Mesenchymal stem cell (in vitro differentiated cells and primary cell): ENCODE measurements around the gene FLT3LG.
A peak's percentile ranks its signal among the peaks of the same experiment; 100 is the strongest.

Source experiments
- DNase-seq: peaks from one replicate; pipeline ENCODE4 v3.0.0-alpha.2; 2013
- H2AFZ ChIP-seq: one replicate; pipeline ENCODE4 v1.6.1; 2013; ENCODE audit warnings: low read depth, mild to moderate bottlenecking, control low read depth, inconsistent platforms, low read length, moderate library complexity
- H2AK5ac ChIP-seq: 2 replicates; pipeline ENCODE4 v1.6.1; 2013; ENCODE audit warnings: low read length, moderate library complexity, mild to moderate bottlenecking, inconsistent platforms; ENCODE audit not compliant: severe bottlenecking
- H2BK120ac ChIP-seq: one replicate; pipeline ENCODE4 v1.6.1; 2013; ENCODE audit warnings: low read depth, mild to moderate bottlenecking, inconsistent platforms, low read length, moderate library complexity
- H2BK12ac ChIP-seq, 2 experiments: one replicate each; pipeline ENCODE4 v1.6.1; 2013; ENCODE audit warnings: inconsistent platforms in 2 of 2, low read length in 2 of 2, mild to moderate bottlenecking in 2 of 2, moderate library complexity in 2 of 2, control low read depth in 1 of 2
- H2BK15ac ChIP-seq: one replicate; pipeline ENCODE4 v1.6.1; 2013; ENCODE audit warnings: mild to moderate bottlenecking, low read depth, inconsistent platforms; ENCODE audit not compliant: poor library complexity, severe bottlenecking
- H2BK5ac ChIP-seq: 2 replicates; pipeline ENCODE4 v1.6.1; 2013; ENCODE audit warnings: low read depth, mild to moderate bottlenecking, low read length, control low read depth, inconsistent platforms; ENCODE audit not compliant: poor library complexity, severe bottlenecking
- H3K14ac ChIP-seq, 2 experiments: one replicate each; pipeline ENCODE4 v1.6.1; 2013; ENCODE audit warnings: inconsistent platforms in 2 of 2, low read length in 2 of 2, control low read depth in 1 of 2, mild to moderate bottlenecking in 1 of 2, moderate library complexity in 1 of 2
- H3K18ac ChIP-seq, 2 experiments: one replicate each; pipeline ENCODE4 v1.6.1; 2013; ENCODE audit warnings: inconsistent platforms in 2 of 2, low read length in 2 of 2, control low read depth in 1 of 2, low read depth in 1 of 2, mild to moderate bottlenecking in 1 of 2
- H3K23ac ChIP-seq, 2 experiments: one replicate each; pipeline ENCODE4 v1.6.1; 2013; ENCODE audit warnings: inconsistent platforms in 2 of 2, low read length in 2 of 2, mild to moderate bottlenecking in 2 of 2, moderate library complexity in 2 of 2, control low read depth in 1 of 2
- H3K27ac ChIP-seq: 2 replicates; pipeline ENCODE4 v1.5.1; 2013; ENCODE audit warnings: mild to moderate bottlenecking, moderate library complexity, low read length, control low read depth, inconsistent platforms; ENCODE audit not compliant: poor library complexity, severe bottlenecking
- H3K27me3 ChIP-seq, 2 experiments: 2 replicates each; pipeline versions ENCODE4 v1.6.1 to v1.7.0; 2013; ENCODE audit warnings: low read length in 2 of 2, mild to moderate bottlenecking in 2 of 2, moderate library complexity in 2 of 2, control low read depth in 1 of 2, inconsistent platforms in 1 of 2; ENCODE audit not compliant: control insufficient read depth in 1 of 2, insufficient read depth in 1 of 2
- H3K36me3 ChIP-seq, 2 experiments: 2 replicates each; pipeline versions ENCODE4 v1.6.1 to v1.7.0; 2013; ENCODE audit warnings: low read length in 2 of 2, control low read depth in 1 of 2, inconsistent platforms in 1 of 2, low read depth in 1 of 2, mild to moderate bottlenecking in 1 of 2; ENCODE audit not compliant: insufficient read depth in 2 of 2, control insufficient read depth in 1 of 2
- H3K4ac ChIP-seq, 2 experiments: one replicate each; pipeline ENCODE4 v1.6.1; 2013; ENCODE audit warnings: inconsistent platforms in 2 of 2, low read length in 2 of 2, mild to moderate bottlenecking in 2 of 2, moderate library complexity in 2 of 2, control low read depth in 1 of 2, low read depth in 1 of 2
- H3K4me1 ChIP-seq: 2 replicates; pipeline ENCODE4 v1.6.1; 2013; ENCODE audit warnings: low read depth, low read length, control low read depth; ENCODE audit not compliant: control insufficient read depth, insufficient read depth
- H3K4me2 ChIP-seq: 2 replicates; pipeline ENCODE4 v1.6.1; 2013; ENCODE audit warnings: low read length, mild to moderate bottlenecking, inconsistent platforms; ENCODE audit not compliant: poor library complexity, severe bottlenecking
- H3K4me3 ChIP-seq, 2 experiments: 2 replicates each; pipeline versions ENCODE4 v1.5.1 to v1.7.0; 2013; ENCODE audit warnings: low read length in 2 of 2, mild to moderate bottlenecking in 2 of 2, control low read depth in 1 of 2, low read depth in 1 of 2; ENCODE audit not compliant: insufficient read depth in 1 of 2
- H3K79me1 ChIP-seq: replicated peaks from 2 replicates; pipeline ENCODE4 v1.6.1; 2013; ENCODE audit warnings: mild to moderate bottlenecking, control low read depth, low read length, inconsistent platforms; ENCODE audit not compliant: poor library complexity, severe bottlenecking
- H3K9ac ChIP-seq: 2 replicates; pipeline ENCODE4 v1.7.0; 2013; ENCODE audit warnings: mild to moderate bottlenecking, low read length, moderate library complexity
- H3K9me3 ChIP-seq: 2 replicates; pipeline ENCODE4 v1.7.0; 2013; ENCODE audit warnings: mild to moderate bottlenecking, low read length; ENCODE audit not compliant: control insufficient read depth
- H4K8ac ChIP-seq: one replicate; pipeline ENCODE4 v1.6.1; 2013; ENCODE audit warnings: inconsistent platforms, mild to moderate bottlenecking, low read length, moderate library complexity
- H4K91ac ChIP-seq: one replicate; pipeline ENCODE4 v1.6.1; 2013; ENCODE audit warnings: mild to moderate bottlenecking, low read length, inconsistent platforms
- WGBS: methylation state at CpG from one replicate; pipeline ENCODE4 v1.1.7; 2013; ENCODE audit warnings: mixed read lengths; 5-methylcytosine and 5-hydroxymethylcytosine counted together

Gene FLT3LG

GRCh38 chr19:49468199-49468598 lies 5.8 kb upstream of the FLT3LG start:
- no peak overlapping the region for H2BK15ac ChIP-seq
- peaks cover 1% of the 10 kb centered on the region for H3K4me1 ChIP-seq
- 91% methylated on average over 19 of the region's 19 CpGs for WGBS

GRCh38 chr19:49468746-49469447 lies 5.1 kb upstream of the FLT3LG start:
- 79% methylated on average over 14 of the region's 15 CpGs for WGBS
- H2BK5ac ChIP-seq = no peak overlapping the region
- H3K18ac ChIP-seq = no peak overlapping the region
- no peak overlapping the region for H2BK120ac ChIP-seq
- peaks cover 8 to 53% of the 10 kb centered on the region in 2 experiments for H3K36me3 ChIP-seq
- H3K4me1 ChIP-seq = peaks cover 4% of the 10 kb centered on the region
- H2AFZ ChIP-seq = no peak overlapping the region
- H3K23ac ChIP-seq = no peak overlapping the region
- H3K27ac ChIP-seq = no peak overlapping the region
- DNase-seq = peak; percentile 17
- H4K8ac ChIP-seq = no peak overlapping the region
- peak overlapping the region; percentile 51 for H3K9ac ChIP-seq
- H3K4me2 ChIP-seq = no peak overlapping the region
- no peak overlapping the region for H4K91ac ChIP-seq
- H2AK5ac ChIP-seq = no peak overlapping the region
- no peak overlapping the region for H2BK12ac ChIP-seq
- no peaks in the 10 kb centered on the region for H3K79me1 ChIP-seq
- H3K14ac ChIP-seq = no peak overlapping the region
- H3K9me3 ChIP-seq = no peaks in the 10 kb centered on the region
- peak overlapping the region in 1 of 2 experiments; percentile 44 for H3K4me3 ChIP-seq
- H3K4ac ChIP-seq = no peak overlapping the region
- no peaks in the 10 kb centered on the region for H3K27me3 ChIP-seq
- H2BK15ac ChIP-seq = no peak overlapping the region

More at GRCh38 chr19:49468199-49468598, 5.8 kb upstream of the FLT3LG start:
- H4K91ac ChIP-seq = no peak overlapping the region
- no peaks in the 10 kb centered on the region for H3K79me1 ChIP-seq
- H4K8ac ChIP-seq = no peak overlapping the region
- peaks cover 8 to 56% of the 10 kb centered on the region in 2 experiments for H3K36me3 ChIP-seq
- H3K9me3 ChIP-seq = no peaks in the 10 kb centered on the region
- H3K4ac ChIP-seq = no peak overlapping the region
- H2BK12ac ChIP-seq = no peak overlapping the region
- H2AFZ ChIP-seq = no peak overlapping the region
- DNase-seq = no peak
- no peak overlapping the region for H2BK5ac ChIP-seq
- H2AK5ac ChIP-seq = no peak overlapping the region
- H3K4me2 ChIP-seq = no peak overlapping the region
- H3K23ac ChIP-seq = no peak overlapping the region
- peak overlapping the region; percentile 51 for H3K9ac ChIP-seq
- H3K27me3 ChIP-seq = no peaks in the 10 kb centered on the region
- H3K27ac ChIP-seq = no peak overlapping the region
- H3K4me3 ChIP-seq = no peak overlapping the region
- no peak overlapping the region for H2BK120ac ChIP-seq
- no peak overlapping the region for H3K14ac ChIP-seq
- no peak overlapping the region for H3K18ac ChIP-seq

- Histone ChIP-seq H3K4me2 (no peak overlapping the region), H2BK15ac (no peak overlapping the region), H3K23ac (no peak overlapping the region), H2AFZ (no peak overlapping the region), H3K18ac (no peak overlapping the region), H2BK120ac (no peak overlapping the region), H2BK5ac (no peak overlapping the region), H3K27ac (no peak overlapping the region), H4K8ac (no peak overlapping the region), H2BK12ac (peak overlapping the region in 1 of 2 experiments; percentile 24), H3K79me1 (no peaks in the 10 kb centered on the region), H3K36me3 (peaks cover 3 to 42% of the 10 kb centered on the region in 2 experiments), H3K9ac (no peak overlapping the region), H3K4me3 (no peak overlapping the region), H3K4ac (no peak overlapping the region), H3K27me3 (peaks cover 0 to 7% of the 10 kb centered on the region in 2 experiments), H3K4me1 (peaks cover 11% of the 10 kb centered on the region), H2AK5ac (no peak overlapping the region), H4K91ac (no peak overlapping the region), H3K14ac (no peak overlapping the region), H3K9me3 (no peaks in the 10 kb centered on the region)
- DNase-seq = peak; percentile 42
- 96% methylated on average over 25 of the region's 25 CpGs for WGBS
Observed at GRCh38 chr19:49469828-49470614, 4.0 kb upstream of the FLT3LG start.

GRCh38 chr19:49470615-49470978 lies 3.4 kb upstream of the FLT3LG start:
- Histone ChIP-seq H2AFZ (no peak overlapping the region), H3K9me3 (no peaks in the 10 kb centered on the region), H3K36me3 (peaks cover 0 to 36% of the 10 kb centered on the region in 2 experiments), H3K79me1 (no peaks in the 10 kb centered on the region), H3K14ac (no peak overlapping the region), H2BK15ac (no peak overlapping the region), H3K18ac (no peak overlapping the region), H3K27me3 (peaks cover 0 to 7% of the 10 kb centered on the region in 2 experiments), H2BK12ac (no peak overlapping the region), H4K8ac (no peak overlapping the region), H4K91ac (no peak overlapping the region), H3K23ac (no peak overlapping the region), H2AK5ac (no peak overlapping the region), H3K4me3 (no peak overlapping the region), H3K27ac (no peak overlapping the region), H2BK5ac (no peak overlapping the region), H3K4me1 (peaks cover 11% of the 10 kb centered on the region), H3K9ac (no peak overlapping the region), H3K4ac (no peak overlapping the region), H3K4me2 (no peak overlapping the region), H2BK120ac (no peak overlapping the region)
- no peak for DNase-seq
- WGBS = 97% methylated on average over 8 of the region's 8 CpGs
